ENCODE data around the gene AADACL4.
"Not testable (repeated sequence)": the region's sequence is repeated elsewhere in the genome, so short reads cannot be mapped to it uniquely, and the experiment has no call there.

The AADACL4 gene

DNA sequence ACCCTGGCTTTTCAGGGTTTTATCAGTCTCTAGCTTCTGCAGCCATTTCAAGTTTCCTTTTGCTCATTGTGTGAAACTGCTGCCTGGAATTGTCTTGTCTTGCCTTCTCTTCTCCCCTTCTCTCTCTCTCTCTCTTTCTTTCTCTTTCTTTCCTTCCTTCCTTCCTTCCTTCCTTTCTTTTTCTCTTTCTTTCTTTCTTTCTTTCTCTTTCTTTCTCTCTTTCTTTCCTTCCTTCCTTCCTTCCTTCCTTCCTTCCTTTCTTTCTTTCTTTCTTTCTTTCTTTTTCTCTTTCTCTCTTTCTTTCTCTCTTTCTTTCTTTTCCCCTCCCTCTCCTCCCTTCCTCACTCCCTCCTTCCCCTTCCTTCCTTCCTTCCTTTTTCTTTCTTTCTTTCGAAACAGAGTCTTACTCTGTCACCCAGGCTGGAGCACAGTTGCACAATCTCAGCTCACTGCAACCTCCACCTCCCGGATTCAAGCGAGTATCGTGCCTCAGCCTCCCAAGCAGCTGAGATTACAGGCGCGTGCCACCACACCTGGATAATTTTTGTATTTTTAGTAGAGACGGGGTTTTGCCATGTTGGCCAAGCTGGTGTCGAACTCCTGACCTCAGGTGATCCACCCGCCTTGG, 14.1 kb downstream of the AADACL4 start:
- not testable (repeated sequence) for DNase-seq (ENCODE audit: low read depth in 2 of 2, low spot score in 1 of 2)

DNA sequence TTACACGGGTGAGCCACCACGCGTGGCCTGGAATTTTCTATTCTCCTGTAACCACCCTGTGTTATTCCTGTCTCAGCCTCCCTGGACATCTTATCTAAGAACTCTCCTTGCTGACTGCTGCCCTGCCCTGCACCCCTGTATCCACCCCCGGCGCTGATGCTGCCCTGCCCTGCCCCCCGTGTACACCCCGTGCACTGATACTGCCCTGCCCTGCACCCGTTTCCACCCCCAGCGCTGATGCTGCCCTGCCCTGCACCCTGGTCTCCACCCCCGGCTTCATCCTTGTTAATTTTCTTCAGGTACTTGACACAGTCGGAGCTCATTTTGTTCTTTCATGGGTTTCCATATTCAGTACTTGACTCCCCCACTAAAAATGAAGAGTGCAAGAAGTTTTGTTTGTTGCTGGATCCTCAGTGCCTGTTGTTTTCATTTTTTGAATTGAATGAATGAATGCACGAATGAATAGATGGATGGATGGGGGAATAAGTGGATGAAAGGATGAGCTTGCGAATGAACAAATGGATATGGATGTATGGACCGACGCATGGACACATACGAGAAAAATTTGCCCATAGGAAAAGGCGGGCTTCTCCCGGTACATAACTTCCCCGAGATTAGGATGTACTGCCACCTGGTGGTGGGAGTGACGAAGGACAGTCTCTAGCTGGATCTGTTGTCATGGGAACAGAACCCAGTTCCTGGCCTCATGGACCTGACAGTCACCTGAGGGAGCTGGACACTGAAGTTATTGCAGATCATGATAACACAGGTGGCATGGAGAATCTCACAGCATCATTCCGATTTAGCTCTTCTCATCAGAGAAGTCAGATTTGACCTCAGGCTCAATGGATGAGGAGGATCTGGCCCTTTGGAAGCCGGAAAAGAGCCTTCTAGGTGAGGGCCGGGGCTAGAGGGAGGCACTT, 14.9 kb downstream of the AADACL4 start:
- DNase-seq (ENCODE audit: low read depth in 2 of 2, low spot score in 1 of 2), result peak; percentile 42 to 47

DNA sequence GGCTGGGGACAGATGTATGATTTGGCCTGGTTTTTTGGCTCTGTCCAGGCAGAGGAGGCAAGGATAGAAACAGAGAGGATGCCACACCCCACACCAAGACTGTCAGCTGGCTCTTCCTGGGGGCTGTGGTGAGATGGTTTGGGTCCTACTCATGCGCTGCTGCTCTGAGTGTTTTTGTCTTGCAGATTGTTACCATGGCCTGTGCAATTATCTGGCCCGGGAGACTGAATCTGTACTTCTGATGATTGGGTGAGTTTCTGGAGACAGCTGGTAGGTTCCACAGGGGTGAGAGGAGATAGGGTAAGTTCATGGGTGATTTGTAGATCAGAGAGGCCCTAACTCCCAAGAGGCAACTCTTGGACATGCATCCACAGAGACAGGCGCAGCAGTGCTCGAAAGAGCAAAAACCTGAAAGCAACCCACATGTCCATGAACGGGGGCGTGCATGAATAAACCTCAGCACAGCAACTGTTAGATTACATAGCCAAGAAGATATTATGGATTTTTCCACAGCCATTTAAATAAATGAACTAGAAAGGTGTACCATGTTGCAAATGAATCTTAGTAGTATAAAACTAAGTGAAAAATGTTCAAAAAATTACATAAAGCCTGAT, 17.8 kb downstream of the AADACL4 start:
- no peak for DNase-seq (ENCODE audit: low read depth in 2 of 2, low spot score in 1 of 2)

DNA sequence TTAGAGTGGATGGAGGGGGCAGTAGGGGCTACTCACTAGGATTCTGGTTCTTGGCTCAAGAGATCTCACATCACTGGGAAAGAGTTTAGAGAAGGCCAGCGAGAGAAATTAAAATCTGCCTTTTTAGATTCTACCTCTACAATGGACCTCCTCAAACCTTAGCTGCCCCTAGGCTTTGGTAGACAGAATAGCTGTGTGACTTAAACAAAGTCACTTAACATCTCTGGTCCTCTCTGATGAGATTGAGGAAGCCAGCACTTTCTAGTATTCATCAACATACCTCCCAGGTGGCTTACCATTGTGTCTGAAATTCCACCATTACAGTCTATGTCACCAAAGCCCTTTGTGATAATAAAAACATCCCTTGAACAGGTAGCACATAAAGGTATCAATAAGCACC, 18.7 kb downstream of the AADACL4 start:
- DNase-seq (ENCODE audit: low read depth in 2 of 2, low spot score in 1 of 2), result no peak

DNA sequence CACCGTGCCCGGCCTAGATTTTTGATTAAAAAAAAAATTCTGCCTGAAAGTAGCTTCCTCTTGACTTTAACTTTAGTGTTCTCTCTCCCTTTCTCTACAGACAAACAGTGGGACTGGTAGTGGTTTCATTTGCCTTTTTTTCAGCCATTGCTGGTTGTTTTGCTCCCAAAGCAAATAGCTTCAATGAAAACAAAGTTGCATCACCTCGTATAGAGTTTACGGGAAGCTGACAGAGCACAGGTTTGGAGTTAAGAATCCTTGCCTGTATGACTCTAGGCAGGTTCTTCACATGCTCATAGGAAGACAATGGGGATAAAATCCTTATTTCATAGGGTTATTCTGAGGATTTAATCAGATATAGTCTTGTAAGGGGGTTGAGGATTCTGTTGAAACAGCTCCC, 21.6 kb downstream of the AADACL4 start:
- DNase-seq (ENCODE audit: low read depth in 2 of 2, low spot score in 1 of 2), result no peak

DNA sequence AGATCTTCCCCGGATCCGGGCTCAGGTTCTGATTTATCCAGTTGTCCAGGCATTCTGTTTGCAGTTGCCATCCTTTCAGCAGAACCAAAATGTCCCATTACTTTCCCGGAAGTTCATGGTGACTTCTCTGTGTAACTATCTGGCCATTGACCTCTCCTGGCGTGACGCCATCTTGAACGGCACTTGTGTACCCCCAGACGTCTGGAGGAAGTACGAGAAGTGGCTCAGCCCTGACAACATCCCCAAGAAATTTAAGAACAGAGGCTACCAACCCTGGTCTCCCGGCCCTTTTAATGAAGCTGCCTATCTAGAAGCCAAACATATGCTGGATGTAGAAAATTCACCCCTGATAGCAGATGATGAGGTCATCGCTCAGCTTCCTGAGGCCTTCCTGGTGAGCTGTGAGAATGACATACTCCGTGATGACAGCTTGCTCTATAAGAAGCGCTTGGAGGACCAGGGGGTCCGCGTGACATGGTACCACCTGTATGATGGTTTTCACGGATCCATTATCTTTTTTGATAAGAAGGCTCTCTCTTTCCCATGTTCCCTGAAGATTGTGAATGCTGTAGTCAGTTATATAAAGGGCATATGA, 22.4 kb downstream of the AADACL4 start:
- DNase-seq (ENCODE audit: low read depth in 2 of 2, low spot score in 1 of 2), result no peak

DNA sequence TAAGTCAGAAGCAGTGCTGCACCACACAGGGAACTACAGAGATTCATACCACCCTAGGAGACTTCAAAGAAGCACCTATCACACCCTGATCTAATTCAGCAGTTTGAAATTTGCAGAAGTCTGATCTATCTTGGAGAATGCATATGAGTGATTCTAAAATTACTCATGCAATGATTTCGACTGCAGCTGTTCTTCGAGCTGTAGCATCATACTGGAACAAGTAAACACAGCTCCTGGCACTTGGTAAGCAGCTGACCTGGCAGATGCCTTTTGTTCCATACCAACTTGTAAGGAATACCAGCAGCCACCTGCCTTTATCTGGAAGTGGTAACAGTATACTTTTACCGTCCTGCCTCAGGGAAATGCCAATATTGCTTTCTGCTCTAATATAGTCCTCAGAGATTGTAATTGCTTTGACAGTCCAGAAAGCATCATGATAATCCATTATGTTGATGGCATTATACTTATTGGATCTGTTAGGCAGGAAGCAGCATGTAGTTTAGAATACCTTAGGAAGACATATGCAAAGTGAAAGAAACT, 25.7 kb downstream of the AADACL4 start:
- DNase-seq (ENCODE audit: low read depth in 2 of 2, low spot score in 1 of 2), result no peak

DNA sequence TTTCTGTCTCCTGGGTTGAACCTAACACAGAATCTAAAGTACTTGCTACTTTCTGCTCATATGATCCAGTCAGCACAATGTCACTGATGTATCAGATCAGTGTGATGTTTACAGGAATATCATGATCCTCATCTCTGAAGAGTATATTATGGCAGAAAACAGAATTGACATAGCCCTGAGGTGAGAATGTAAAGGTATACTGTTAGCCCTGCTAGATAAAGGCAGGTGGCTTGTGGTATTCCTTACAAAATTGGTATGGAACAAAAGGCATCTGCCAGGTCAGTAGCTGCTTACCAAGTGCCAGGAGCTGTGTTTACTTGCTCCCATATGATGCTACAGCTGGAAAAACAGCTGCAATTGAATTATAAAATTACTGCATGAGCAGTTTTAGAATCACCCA, 30.5 kb downstream of the AADACL4 start:
- no peak for DNase-seq (ENCODE audit: low read depth in 2 of 2, low spot score in 1 of 2)

DNA sequence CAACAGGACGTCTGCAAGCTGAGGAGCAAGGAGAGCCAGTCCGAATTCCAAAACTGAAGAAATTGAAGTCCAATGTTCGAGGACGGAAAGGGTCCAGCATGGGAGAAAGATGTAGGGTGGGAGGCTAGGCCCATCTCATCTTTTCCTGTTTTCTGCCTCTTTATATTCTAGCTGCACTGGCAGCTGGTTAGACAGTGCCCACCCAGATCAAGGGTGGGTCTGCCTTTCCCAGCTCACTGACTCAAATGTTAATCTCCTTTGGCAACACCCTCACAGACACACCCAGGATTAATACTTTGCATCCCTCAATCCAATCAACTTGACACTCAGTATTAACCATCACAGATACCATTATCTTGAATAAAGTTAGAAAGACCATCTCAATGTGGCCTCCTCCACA, 32.2 kb downstream of the AADACL4 start:
- DNase-seq (ENCODE audit: low read depth in 2 of 2, low spot score in 1 of 2), result not testable (repeated sequence)

DNA sequence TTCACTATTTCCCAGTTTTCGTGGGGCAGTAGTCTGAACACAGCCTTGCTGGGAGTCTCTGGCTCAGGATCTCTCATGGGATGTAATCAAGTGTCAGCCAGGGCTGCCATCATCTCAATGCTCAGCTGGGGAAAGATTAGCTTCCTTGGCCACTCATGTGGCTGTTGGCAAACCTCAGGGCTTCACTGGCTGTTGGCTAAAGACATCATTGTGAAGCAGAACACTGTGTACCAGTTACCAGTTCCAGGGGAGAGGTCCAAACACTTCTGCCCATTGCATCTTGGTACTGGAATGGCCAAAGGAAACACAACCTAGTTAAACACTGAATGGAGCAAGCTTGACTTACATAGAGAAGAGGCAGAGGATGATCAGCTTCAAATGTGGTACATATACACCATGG, 33.7 kb downstream of the AADACL4 start:
- no peak for DNase-seq (ENCODE audit: low read depth in 2 of 2, low spot score in 1 of 2)

DNA sequence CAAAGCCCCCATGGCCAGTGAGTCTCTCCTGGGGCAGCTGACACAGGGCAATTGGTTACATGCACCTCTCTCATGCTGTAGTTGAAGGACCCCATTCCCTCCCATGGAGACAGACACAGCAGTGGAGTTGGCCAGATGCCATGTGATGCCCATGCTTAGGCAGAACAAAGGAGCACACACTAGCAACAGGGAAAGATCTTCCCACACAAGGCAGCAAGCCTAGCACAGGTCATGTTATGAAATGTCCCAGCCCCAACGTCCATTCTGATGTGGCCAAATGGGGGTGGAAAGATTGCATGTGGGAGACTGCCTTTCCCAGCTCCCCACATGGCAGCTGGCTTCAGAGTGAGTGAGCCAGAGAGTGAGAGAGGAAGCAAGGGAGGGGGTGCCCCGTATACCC, 34.5 kb downstream of the AADACL4 start:
- DNase-seq (ENCODE audit: low read depth in 2 of 2, low spot score in 1 of 2), result no peak

DNA sequence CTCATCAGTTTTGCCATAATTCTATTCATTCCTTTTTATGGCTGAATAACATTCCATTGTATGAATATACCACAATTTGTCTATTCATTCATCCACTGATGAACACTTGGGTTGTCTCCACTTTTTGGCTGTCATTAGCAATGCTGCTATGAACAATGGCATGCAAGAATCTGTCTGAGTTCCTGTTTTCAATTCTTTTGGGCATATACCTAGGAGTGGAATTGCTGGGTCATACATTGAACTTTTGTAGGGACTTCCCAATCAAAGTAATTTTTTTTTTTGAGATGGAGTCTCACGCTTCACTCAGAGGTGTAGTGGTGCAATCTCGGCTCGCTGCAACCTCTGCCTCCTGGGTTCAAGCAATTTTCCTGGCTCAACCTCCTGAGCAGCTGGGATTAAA, 34.9 kb downstream of the AADACL4 start:
- no peak for DNase-seq (ENCODE audit: low read depth in 2 of 2, low spot score in 1 of 2)

DNA sequence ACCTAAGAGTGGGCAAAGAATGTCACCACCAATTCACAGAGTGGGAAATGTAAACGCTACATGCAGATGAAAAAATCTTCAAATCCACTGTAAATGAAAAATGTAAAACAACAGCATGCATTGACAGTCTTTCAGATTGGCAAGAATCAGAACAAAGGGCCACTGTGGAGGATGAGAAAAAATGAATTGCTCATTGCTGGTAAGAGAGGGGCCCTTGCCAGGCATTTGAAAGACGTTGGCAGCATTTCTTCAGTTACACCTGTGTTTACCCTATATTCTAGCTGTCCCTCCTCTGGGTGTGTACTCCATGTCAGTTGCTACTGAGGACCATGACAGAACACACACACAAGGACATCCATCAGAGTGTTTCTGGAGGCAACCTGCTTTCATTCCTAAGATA, 46.3 kb downstream of the AADACL4 start:
- no peak for DNase-seq (ENCODE audit: low read depth in 2 of 2, low spot score in 1 of 2)

DNA sequence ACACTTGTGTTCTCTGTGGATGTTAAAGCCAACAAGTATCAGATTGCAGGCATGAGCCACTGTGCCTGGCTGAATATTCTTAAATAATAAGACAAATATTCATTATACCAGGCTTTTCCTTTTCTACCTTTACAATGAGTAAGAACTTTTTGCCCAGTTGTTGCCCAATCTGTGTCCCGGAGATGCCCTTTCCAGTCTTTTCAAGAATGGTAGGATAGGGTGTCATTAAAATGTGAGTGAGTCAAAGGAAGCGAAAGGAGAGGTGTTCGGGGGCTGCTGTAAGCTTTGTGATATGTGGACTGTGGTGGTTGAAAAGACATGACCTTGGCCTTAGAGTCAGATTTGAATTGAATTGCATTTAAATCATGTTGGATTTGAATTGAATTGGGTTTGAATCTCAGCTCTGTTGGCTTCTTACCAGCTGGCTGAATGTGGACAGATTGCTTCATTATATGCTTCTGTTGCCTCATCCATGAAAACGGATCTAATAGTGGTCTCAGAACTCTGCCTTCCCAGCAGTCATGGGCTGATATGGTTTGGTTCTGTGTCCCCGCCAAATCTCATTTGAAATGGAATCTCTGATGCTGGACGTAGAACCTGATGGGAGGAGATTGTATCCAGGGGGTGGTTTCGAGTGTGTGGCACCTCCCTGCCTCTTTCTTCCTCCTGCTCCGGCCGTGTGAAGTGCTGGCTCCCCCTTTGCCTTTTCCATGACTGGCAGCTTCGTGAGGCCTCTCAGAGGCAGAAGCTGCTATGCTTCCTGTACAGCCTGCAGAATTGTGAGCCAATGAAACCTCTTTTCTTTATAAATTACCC, 49.3 kb downstream of the AADACL4 start:
- DNase-seq (ENCODE audit: low read depth in 2 of 2, low spot score in 1 of 2), result no peak

DNA sequence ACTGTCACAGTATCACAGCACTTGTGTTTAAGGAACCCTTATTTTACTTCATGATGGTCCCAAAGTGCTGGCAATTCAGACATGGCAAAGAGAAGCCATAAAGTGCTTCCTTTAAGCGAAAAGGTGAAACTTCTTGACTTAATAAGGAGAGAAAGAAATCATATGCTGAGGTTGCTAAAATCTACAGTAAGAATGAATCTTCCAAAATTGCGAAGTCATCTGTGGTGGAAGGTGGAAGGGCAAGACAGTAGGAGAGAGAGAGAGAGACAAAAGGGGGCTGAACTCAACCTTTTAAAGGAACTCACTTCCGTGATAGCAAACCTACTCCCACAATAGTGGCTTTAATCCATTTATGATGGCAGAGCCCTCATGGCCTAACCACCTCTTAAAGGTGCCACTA, 52.8 kb downstream of the AADACL4 start:
- DNase-seq (ENCODE audit: low read depth in 2 of 2, low spot score in 1 of 2), result no peak

DNA sequence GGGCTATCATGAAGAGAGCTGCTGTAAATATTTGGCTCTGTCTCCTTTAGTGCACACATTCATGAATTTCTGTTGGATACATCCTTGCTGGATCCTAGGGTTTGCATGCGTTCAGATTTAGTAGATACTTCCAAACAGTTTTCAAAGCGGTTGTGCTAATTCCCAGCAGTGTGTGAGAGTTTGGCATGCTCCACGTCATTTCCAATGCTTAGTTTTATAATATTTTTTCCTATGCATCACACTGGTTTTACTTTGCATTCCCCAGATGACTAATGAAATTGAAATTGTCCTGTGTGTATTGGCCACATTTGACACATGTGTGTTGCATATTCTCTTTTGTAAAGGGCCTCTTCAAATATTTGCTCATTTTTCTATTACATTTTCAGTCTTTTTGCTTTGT, 53.5 kb downstream of the AADACL4 start:
- no peak for DNase-seq (ENCODE audit: low read depth in 2 of 2, low spot score in 1 of 2)

DNA sequence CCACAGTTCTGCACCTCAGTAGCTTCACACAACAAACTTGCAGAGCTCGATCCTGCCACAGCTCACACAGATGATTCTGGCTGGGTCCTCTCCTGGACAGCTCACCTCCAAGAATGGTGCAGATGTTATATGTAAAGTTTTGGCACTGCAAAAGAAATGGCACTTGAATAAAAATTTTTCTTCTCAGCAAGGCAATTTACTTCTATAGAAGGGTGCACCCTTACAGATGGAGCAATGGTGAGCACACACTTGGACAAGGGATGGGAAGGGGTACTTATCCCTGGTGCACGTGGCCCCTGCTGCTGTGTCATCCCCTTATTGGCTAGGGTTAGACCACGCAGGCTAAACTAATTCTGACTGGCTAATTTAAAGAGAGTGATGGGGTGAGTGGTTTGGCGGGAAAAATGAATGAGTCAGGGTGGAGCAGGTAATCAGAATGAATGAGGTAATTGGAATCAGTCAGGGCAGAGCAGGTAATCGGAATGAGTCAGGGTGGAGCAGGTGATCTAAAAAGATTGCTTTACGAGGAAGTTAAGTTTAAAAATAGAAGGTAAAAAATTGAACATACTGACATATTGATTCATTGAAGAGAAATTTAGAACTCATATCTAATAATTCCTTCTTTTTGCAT, 60.1 kb downstream of the AADACL4 start:
- DNase-seq (ENCODE audit: low read depth in 2 of 2, low spot score in 1 of 2), result no peak

DNA sequence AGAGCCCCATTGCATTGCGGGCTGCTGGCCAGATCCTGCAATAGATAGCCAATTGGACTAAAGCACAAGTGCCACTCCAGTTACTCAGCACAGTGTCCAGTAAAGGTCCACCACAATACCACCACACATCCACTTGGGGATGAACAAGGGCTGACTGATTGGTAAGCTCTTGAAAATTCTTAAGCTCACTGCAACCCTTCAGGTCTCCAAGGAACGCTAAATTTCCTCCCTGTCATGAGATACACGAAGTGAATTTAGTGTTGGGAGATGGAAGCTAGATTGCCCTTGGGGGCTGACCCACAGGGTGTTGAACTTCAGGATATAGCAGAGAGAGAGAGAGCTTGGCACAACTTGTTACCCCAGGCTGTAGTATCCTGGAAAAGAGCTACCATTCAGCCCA, 62.2 kb downstream of the AADACL4 start:
- no peak for DNase-seq (ENCODE audit: low read depth in 2 of 2, low spot score in 1 of 2)

DNA sequence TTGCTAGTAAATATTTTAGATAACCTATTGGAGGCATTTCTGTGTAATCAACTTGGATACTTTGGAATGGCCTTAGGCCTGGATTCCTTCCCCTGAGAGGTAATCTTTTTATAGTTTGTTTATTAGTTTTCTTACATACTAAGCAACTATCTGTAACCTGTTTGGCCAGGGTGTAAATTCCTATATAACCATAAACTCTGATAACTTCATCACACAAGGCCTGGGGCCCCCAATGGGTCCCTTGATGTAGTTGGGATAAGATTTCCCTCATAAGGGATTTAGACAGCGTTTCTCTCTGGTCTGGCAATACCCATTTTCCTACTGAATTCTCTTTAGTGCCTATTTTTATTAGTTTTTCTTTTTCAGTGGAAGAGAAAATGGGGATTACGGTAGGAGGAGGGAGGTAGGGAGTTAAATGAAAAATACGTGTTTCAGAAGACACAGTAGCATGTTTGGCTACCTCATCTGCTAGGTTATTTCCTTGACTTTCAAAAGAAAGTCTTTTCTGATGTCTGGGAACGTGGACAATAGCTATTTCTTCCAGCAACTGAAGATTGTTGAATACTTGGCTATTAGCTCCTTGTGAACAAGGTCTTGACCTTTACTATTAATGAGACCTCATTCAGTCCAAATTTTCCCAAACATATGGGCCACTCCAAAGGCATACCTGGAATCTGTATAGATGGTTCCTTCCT, 64.7 kb downstream of the AADACL4 start:
- no peak for DNase-seq (ENCODE audit: low read depth in 2 of 2, low spot score in 1 of 2)

DNA sequence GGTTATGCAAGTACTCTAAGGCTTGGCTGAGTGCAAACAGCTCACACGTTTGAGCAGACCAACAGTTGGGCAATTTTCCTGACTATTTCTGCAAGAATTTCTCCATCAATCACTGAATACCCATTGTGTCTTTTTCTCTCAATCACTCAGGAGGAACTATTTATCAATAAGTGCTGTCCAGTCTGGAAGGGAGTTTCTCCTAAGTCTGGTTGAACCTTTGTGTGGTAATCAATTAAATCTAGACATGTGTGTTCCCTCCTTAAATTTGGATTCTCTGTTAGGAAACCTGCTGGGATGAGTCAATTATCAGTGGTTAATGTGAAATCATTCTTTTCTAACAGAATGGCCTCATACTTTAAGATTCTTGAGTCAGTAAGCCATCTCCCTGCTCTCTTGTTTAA, 65.2 kb downstream of the AADACL4 start:
- no peak for DNase-seq (ENCODE audit: low read depth in 2 of 2, low spot score in 1 of 2)
